Activated CD8-positive, alpha-beta T cell treated with anti-CD3 and anti-CD28 coated beads, Interleukin-2, amount 10 ng/mL, durations not matched to agents 7 days and 5 days (primary cell): ENCODE results near the gene DIS3L2. TPM values are rescaled to one million over a fixed set of nuclear protein-coding genes. Genes with fewer than 3 reads are reported as not detected.

Experiments
- ATAC-seq: fragments of 150-1000 bp; cut with Tn5 transposase; one replicate; pipeline ENCODE4 v1.10.0; 2021; ENCODE audit warnings: moderate library complexity
- CTCF ChIA-PET: fragments of 350-600 bp; sonication (Branson Sonifier 250); formaldehyde crosslinking; loops from one replicate; lab custom pipeline; 2021; ENCODE audit warnings: antibody characterized with exemption; lab: Charles Lee
- POLR2A ChIA-PET: fragments of 350-600 bp; sonication (Branson Sonifier 250); formaldehyde crosslinking; loops from one replicate; lab custom pipeline; 2021; ENCODE audit warnings: antibody characterized with exemption; lab: Charles Lee
- DNase-seq: peaks from one replicate; pipeline ENCODE4 v3.0.0-alpha.2; 2020
- H3K27ac Mint-ChIP-seq: one replicate; pipeline ENCODE4 v1.8.0; 2021; ENCODE audit warnings: mild to moderate bottlenecking, mixed read lengths
- H3K27me3 Mint-ChIP-seq: one replicate; pipeline ENCODE4 v1.8.0; 2021; ENCODE audit warnings: low read depth, mixed read lengths
- H3K36me3 Mint-ChIP-seq: one replicate; pipeline ENCODE4 v1.8.0; 2021; ENCODE audit warnings: low read depth, mixed read lengths
- H3K4me1 Mint-ChIP-seq: one replicate; pipeline ENCODE4 v1.8.0; 2021; ENCODE audit warnings: low read depth, mixed read lengths
- H3K4me3 Mint-ChIP-seq: one replicate; pipeline ENCODE4 v1.8.0; 2021; ENCODE audit warnings: mild to moderate bottlenecking, mixed read lengths
- H3K9me3 Mint-ChIP-seq: one replicate; pipeline ENCODE4 v1.8.0; 2022; ENCODE audit warnings: mixed read lengths; ENCODE audit not compliant: insufficient read depth
- total RNA-seq, 2 experiments: library from RNA; stranded (reverse); gene quantifications; one replicate each; pipeline ENCODE4 v1.2.3, GENCODE V29; 2021

Gene DIS3L2
- total RNA-seq, 2 experiments from 2014 or later: 32.2 to 36.2 TPM

GRCh38 chr2:231930593-231931281 is 30.8 kb upstream of the DIS3L2 start:
- Mint-ChIP-seq H3K9me3 (no peaks in the 10 kb centered on the region), H3K4me1 (peaks cover 8% of the 10 kb centered on the region), H3K27ac (no peak overlapping the region), H3K27me3 (peaks cover 24% of the 10 kb centered on the region), H3K4me3 (no peak overlapping the region), H3K36me3 (no peaks in the 10 kb centered on the region)
- CTCF ChIA-PET: interaction anchor here (1.0 to 2.6 kb wide), 4 partner anchors 9 to 210 kb away, joined by 3 to 8 read pairs (median 5); no protein-coding TSS in a partner anchor
- ATAC-seq (no peak), DNase-seq (no peak)
- POLR2A ChIA-PET: interaction anchor here (0.6 kb wide), 1 partner anchor 273 kb away, joined by 3 read pairs; no protein-coding TSS in a partner anchor

GRCh38 chr2:231931481-231931915 is 30.0 kb upstream of the DIS3L2 start:
- H3K36me3 Mint-ChIP-seq: no peaks in the 10 kb centered on the region
- DNase-seq (no peak), ATAC-seq (no peak)
- ChIA-PET POLR2A (interaction anchor here (0.6 kb wide), 1 partner anchor 272 kb away, joined by 3 read pairs; no protein-coding TSS in a partner anchor), CTCF (interaction anchor here (2.1 kb wide), 1 partner anchor 210 kb away, joined by 7 read pairs; no protein-coding TSS in a partner anchor)
- H3K27me3 Mint-ChIP-seq: peaks cover 23% of the 10 kb centered on the region
- no peak overlapping the region for H3K27ac Mint-ChIP-seq
- no peak overlapping the region for H3K4me3 Mint-ChIP-seq
- peaks cover 8% of the 10 kb centered on the region for H3K4me1 Mint-ChIP-seq
- H3K9me3 Mint-ChIP-seq: no peaks in the 10 kb centered on the region

GRCh38 chr2:231932711-231932970 is 28.9 kb upstream of the DIS3L2 start:
- Mint-ChIP-seq H3K27me3 (peaks cover 12% of the 10 kb centered on the region), H3K27ac (no peak overlapping the region), H3K4me3 (no peak overlapping the region), H3K9me3 (no peaks in the 10 kb centered on the region), H3K36me3 (no peaks in the 10 kb centered on the region), H3K4me1 (peaks cover 4% of the 10 kb centered on the region)
- POLR2A ChIA-PET: no interaction called here
- CTCF ChIA-PET: no interaction called here
- no peak for ATAC-seq
- no peak for DNase-seq

GRCh38 chr2:231932985-231933915 is 28.3 kb upstream of the DIS3L2 start:
- Mint-ChIP-seq H3K27ac (no peak overlapping the region), H3K4me1 (peaks cover 4% of the 10 kb centered on the region), H3K9me3 (no peaks in the 10 kb centered on the region), H3K27me3 (peaks cover 7% of the 10 kb centered on the region), H3K36me3 (no peaks in the 10 kb centered on the region), H3K4me3 (no peak overlapping the region)
- CTCF ChIA-PET: interaction anchor here (0.6 kb wide), 1 partner anchor 148 kb away, joined by 3 read pairs; no protein-coding TSS in a partner anchor
- no peak for ATAC-seq
- no peak for DNase-seq
- POLR2A ChIA-PET: no interaction called here

GRCh38 chr2:231933916-231934401 is 27.6 kb upstream of the DIS3L2 start:
- ChIA-PET CTCF (no interaction called here), POLR2A (no interaction called here)
- no peak for DNase-seq
- Mint-ChIP-seq H3K4me3 (no peak overlapping the region), H3K36me3 (no peaks in the 10 kb centered on the region), H3K4me1 (peaks cover 4% of the 10 kb centered on the region), H3K9me3 (no peaks in the 10 kb centered on the region), H3K27me3 (peaks cover 5% of the 10 kb centered on the region), H3K27ac (no peak overlapping the region)
- ATAC-seq: no peak

GRCh38 chr2:231934441-231935206 is 26.9 kb upstream of the DIS3L2 start:
- Mint-ChIP-seq H3K4me1 (peaks cover 4% of the 10 kb centered on the region), H3K27me3 (peaks cover 5% of the 10 kb centered on the region), H3K9me3 (no peaks in the 10 kb centered on the region), H3K27ac (no peak overlapping the region), H3K36me3 (no peaks in the 10 kb centered on the region), H3K4me3 (no peak overlapping the region)
- CTCF ChIA-PET: interaction anchor here (1.1 to 1.4 kb wide), 2 partner anchors 10 to 393 kb away, joined by 3 to 5 read pairs; no protein-coding TSS in a partner anchor
- DNase-seq (no peak), ATAC-seq (no peak)
- POLR2A ChIA-PET: interaction anchor here (0.8 kb wide), 1 partner anchor 9 kb away, joined by 3 read pairs; the partner anchor contains the start of gene NPPC

- peaks cover 4% of the 10 kb centered on the region for H3K4me1 Mint-ChIP-seq
- no peak overlapping the region for H3K4me3 Mint-ChIP-seq
- ChIA-PET CTCF (interaction anchor here (1.1 to 1.4 kb wide), 2 partner anchors 11 to 393 kb away, joined by 3 to 5 read pairs; no protein-coding TSS in a partner anchor), POLR2A (interaction anchor here (0.8 kb wide), 1 partner anchor 9 kb away, joined by 3 read pairs; the partner anchor contains the start of gene NPPC)
- ATAC-seq (no peak), DNase-seq (no peak)
- no peaks in the 10 kb centered on the region for H3K9me3 Mint-ChIP-seq
- H3K27me3 Mint-ChIP-seq: peaks cover 5% of the 10 kb centered on the region
- no peaks in the 10 kb centered on the region for H3K36me3 Mint-ChIP-seq
- H3K27ac Mint-ChIP-seq: no peak overlapping the region
Observed at GRCh38 chr2:231935207-231935524, 26.3 kb upstream of the DIS3L2 start.

- no peaks in the 10 kb centered on the region for H3K9me3 Mint-ChIP-seq
- POLR2A ChIA-PET: no interaction called here
- no peaks in the 10 kb centered on the region for H3K36me3 Mint-ChIP-seq
- no peak overlapping the region for H3K4me3 Mint-ChIP-seq
- no peak for DNase-seq
- no peak overlapping the region for H3K27ac Mint-ChIP-seq
- peaks cover 5% of the 10 kb centered on the region for H3K27me3 Mint-ChIP-seq
- no peak for ATAC-seq
- CTCF ChIA-PET: interaction anchor here (1.1 to 1.4 kb wide), 2 partner anchors 11 to 392 kb away, joined by 3 to 5 read pairs; no protein-coding TSS in a partner anchor
- H3K4me1 Mint-ChIP-seq: peaks cover 4% of the 10 kb centered on the region
Observed at GRCh38 chr2:231935815-231936214, 25.7 kb upstream of the DIS3L2 start.

GRCh38 chr2:231936491-231936890 is 25.0 kb upstream of the DIS3L2 start:
- Mint-ChIP-seq H3K9me3 (no peaks in the 10 kb centered on the region), H3K27me3 (peaks cover 4% of the 10 kb centered on the region), H3K36me3 (no peaks in the 10 kb centered on the region), H3K27ac (no peak overlapping the region), H3K4me1 (peaks cover 4% of the 10 kb centered on the region), H3K4me3 (no peak overlapping the region)
- ChIA-PET POLR2A (no interaction called here), CTCF (no interaction called here)
- no peak for DNase-seq
- no peak for ATAC-seq

GRCh38 chr2:231937057-231937456 is 24.5 kb upstream of the DIS3L2 start:
- POLR2A ChIA-PET: no interaction called here
- CTCF ChIA-PET: interaction anchor here (0.9 kb wide), 1 partner anchor 11 kb away, joined by 3 read pairs; the partner anchor contains the start of gene NPPC
- Mint-ChIP-seq H3K36me3 (no peaks in the 10 kb centered on the region), H3K27ac (no peak overlapping the region), H3K4me3 (no peak overlapping the region), H3K9me3 (no peaks in the 10 kb centered on the region), H3K4me1 (peaks cover 4% of the 10 kb centered on the region), H3K27me3 (no peaks in the 10 kb centered on the region)
- ATAC-seq (no peak), DNase-seq (no peak)

GRCh38 chr2:231939022-231939421 is 22.5 kb upstream of the DIS3L2 start:
- no peaks in the 10 kb centered on the region for H3K27me3 Mint-ChIP-seq
- POLR2A ChIA-PET: no interaction called here
- DNase-seq (no peak), ATAC-seq (no peak)
- no peak overlapping the region for H3K27ac Mint-ChIP-seq
- peaks cover 4% of the 10 kb centered on the region for H3K4me1 Mint-ChIP-seq
- no peak overlapping the region for H3K4me3 Mint-ChIP-seq
- CTCF ChIA-PET: no interaction called here
- H3K9me3 Mint-ChIP-seq: no peaks in the 10 kb centered on the region
- no peaks in the 10 kb centered on the region for H3K36me3 Mint-ChIP-seq
